ENCODE data around the gene BIN1.

BIN1 gene

DNA sequence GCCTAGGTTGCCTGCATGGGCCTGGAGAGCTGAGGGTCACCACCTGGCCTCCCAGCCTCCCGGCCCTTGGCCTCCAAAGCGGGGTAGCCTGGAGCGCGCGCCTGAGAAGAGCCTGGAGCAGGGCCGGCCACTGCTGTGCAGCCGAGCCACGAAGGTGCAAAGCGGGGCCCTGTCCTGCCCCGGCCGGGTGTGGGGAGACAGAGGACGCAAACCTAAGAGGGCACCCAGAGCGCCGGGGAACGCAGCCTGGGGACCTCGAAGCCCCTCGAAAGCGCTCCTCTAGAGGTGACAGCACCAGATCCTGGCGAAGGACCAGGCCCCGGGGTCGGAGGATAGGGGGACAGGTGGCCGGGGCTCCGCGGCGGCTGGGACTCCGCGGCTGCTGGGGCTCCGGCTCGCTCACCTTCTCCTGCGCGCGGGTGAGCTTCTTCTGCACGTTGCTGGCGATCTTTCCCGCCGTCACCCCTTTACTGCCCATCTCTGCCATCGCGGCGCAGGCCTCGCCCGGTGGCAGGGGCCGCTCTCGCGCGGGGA, 430 bp downstream of the BIN1 start:
- H3K4me3 ChIP-seq (ENCODE audit: low read depth, low read length) = peak overlapping the region; percentile 83
- no peak for TF ChIP-seq CTCF (IDR thresholded peaks at IDR 0.05; ENCODE audit: control insufficient read depth, extremely low read depth, insufficient read depth)
- DNase-seq (ENCODE audit: low read depth) = no peak

DNA sequence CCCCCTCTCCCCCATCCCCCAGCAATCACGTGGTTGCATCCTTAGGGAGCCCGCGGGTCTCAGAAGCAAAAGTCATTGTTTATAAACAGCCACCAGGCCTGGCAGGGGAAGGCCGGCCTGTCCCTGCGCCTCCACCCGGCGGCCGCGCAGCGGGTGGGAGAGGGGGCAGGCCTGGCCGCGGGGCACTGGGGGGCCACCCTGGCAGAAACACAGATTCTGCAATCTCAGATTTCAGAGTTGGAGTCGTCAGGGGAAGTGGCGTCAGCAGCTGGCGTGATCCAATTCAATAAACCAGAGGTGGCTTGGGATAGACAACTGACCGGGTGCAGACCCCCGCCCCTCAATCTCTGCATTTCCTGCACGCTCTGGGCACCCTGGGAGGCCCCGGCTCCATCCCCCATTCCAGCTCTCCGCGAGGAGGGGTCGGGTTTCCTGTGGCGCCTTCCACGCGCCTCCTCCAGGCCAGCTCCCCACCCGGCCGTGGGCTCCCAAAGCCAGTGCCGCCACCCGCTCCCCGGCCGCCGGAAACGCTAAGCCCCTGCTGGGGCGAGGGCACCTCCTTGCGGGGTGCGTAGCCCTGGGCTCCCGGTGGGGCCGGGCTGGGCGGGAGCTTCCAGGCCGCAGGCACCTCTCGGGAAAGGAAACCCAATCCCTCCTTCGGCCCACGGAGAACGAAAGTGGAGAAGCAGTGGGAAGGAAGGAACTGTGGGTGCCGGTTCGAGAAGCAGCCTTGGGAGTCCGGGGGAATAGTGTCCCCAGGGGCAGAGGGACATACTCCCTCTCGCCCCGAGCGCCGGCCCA, 1.1 kb downstream of the BIN1 start:
- peak overlapping the region; percentile 83 for H3K4me3 ChIP-seq (ENCODE audit: low read depth, low read length)
- TF ChIP-seq CTCF (IDR thresholded peaks at IDR 0.05; ENCODE audit: control insufficient read depth, extremely low read depth, insufficient read depth) = no peak
- DNase-seq (ENCODE audit: low read depth) = no peak

DNA sequence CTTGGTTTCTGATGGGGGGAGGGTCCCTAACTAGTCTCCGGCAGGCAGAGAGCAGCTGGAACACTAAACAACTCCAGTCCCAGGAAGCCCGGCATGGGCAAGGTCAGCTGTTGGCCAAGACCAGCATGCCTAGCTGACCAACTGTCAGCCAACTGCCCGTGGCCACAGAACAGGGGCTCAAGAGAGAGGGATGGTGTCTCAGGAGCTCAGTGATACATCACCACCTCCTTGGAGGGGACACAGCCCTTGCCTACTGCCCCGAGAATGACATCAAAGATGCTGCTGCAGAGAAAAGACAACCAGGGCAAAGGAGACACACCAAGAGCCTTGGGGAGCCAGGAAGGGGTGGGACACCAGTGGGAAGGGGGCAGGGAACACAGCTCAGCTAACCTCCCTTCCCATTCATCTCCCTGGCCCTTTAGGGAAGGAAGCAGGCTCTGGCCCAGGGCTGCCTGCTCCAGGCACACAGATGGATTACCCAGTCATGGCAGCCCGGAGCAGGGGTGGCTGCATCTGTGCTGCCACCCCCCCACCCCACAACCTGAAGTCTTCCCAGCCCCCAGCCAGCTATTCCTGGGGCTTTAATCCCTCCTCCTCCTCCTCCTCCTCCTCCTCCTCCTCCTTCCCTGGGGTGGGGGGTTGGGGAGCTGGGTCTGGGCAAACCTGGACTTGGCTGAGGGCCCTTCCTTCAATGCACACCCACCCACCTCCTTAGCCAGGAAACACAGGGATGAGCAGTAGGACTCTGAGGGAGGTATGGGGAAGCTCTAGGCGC, 1.9 kb downstream of the BIN1 start:
- DNase-seq (ENCODE audit: low read depth) = no peak
- no peak for TF ChIP-seq CTCF (IDR thresholded peaks at IDR 0.05; ENCODE audit: control insufficient read depth, extremely low read depth, insufficient read depth)
- peak overlapping the region; percentile 83 for H3K4me3 ChIP-seq (ENCODE audit: low read depth, low read length)

DNA sequence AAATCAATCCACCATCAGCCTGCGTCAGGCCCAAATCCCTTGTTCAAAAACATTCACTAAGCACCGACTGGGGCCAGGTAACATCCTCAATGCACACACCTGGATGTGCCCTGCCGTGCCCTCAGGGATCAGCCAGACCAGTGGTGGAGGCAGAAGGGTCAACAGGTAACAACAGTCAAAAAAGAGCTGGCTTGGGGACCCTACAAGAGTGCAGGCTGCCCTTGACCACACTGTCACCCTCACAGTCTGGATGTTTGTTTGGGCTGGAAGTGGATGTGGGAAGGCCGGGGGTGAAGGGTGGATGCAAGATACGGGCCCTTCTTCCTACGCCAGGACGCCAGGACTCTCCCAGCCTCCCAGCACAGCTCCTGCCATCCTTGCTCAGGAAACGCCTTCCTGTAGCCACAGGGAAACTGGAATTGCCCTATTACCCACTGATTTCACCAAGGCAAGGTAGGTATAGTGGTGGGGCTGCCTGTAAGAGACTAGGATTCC, 2.7 kb downstream of the BIN1 start:
- DNase-seq (ENCODE audit: low read depth) = no peak
- no peak for TF ChIP-seq CTCF (IDR thresholded peaks at IDR 0.05; ENCODE audit: control insufficient read depth, extremely low read depth, insufficient read depth)
- H3K4me3 ChIP-seq (ENCODE audit: low read depth, low read length) = no peak overlapping the region

- no peak for DNase-seq (ENCODE audit: low read depth)
- TF ChIP-seq CTCF (IDR thresholded peaks at IDR 0.05; ENCODE audit: control insufficient read depth, extremely low read depth, insufficient read depth) = no peak
- no peak overlapping the region for H3K4me3 ChIP-seq (ENCODE audit: low read depth, low read length)
Measured at GRCh38 chr2:127103243-127104165, 3.5 kb downstream of the BIN1 start.

- H3K4me3 ChIP-seq (ENCODE audit: low read depth, low read length) = no peak overlapping the region
- TF ChIP-seq CTCF (IDR thresholded peaks at IDR 0.05; ENCODE audit: control insufficient read depth, extremely low read depth, insufficient read depth) = no peak
- no peak for DNase-seq (ENCODE audit: low read depth)
Measured at GRCh38 chr2:127102521-127103242, 4.3 kb downstream of the BIN1 start.

All from LNCaP clone FGC (cell line).